ENCODE data around the gene SBDS.
"Not testable (repeated sequence)": the region's sequence is repeated elsewhere in the genome, so short reads cannot be mapped to it uniquely, and the experiment has no call there.

The SBDS gene

GRCh38 chr7:66995050-66995776, at the start of gene SBDS:
TSS of gene SBDS (minus strand) at chr7:66995586. CDS start at chr7:66995417, 169 bp downstream.
- DNase-seq (ENCODE audit: low read depth): peak; percentile 88

GRCh38 chr7:67043559-67043930, 48.2 kb upstream of the SBDS start:
- DNase-seq (ENCODE audit: low read depth): not testable (repeated sequence)

GRCh38 chr7:67042781-67043558, 47.6 kb upstream of the SBDS start:
- not testable (repeated sequence) for DNase-seq (ENCODE audit: low read depth)

GRCh38 chr7:67040832-67041231, 45.4 kb upstream of the SBDS start:
- not testable (repeated sequence) for DNase-seq (ENCODE audit: low read depth)

GRCh38 chr7:67036432-67037395, 41.3 kb upstream of the SBDS start:
- not testable (repeated sequence) for DNase-seq (ENCODE audit: low read depth)

GRCh38 chr7:67033251-67033650, 37.9 kb upstream of the SBDS start:
- DNase-seq (ENCODE audit: low read depth): no peak

- not testable (repeated sequence) for DNase-seq (ENCODE audit: low read depth)
These were observed 36.3 kb upstream of the SBDS start for GRCh38 chr7:67031685-67032084.

GRCh38 chr7:67025459-67025858, 30.1 kb upstream of the SBDS start:
- DNase-seq (ENCODE audit: low read depth): not testable (repeated sequence)

- no peak for DNase-seq (ENCODE audit: low read depth)
These were observed 27.1 kb upstream of the SBDS start for GRCh38 chr7:67022511-67022910.

GRCh38 chr7:67021260-67021659, 25.9 kb upstream of the SBDS start:
- DNase-seq (ENCODE audit: low read depth): no peak

GRCh38 chr7:67019562-67020390, 24.4 kb upstream of the SBDS start:
- peak; percentile 74 for DNase-seq (ENCODE audit: low read depth)

- no peak for DNase-seq (ENCODE audit: low read depth)
These were observed 23.6 kb upstream of the SBDS start for GRCh38 chr7:67018940-67019339.

- not testable (repeated sequence) for DNase-seq (ENCODE audit: low read depth)
These were observed 22.6 kb upstream of the SBDS start for GRCh38 chr7:67017971-67018370.

- not testable (repeated sequence) for DNase-seq (ENCODE audit: low read depth)
These were observed 18.8 kb upstream of the SBDS start for GRCh38 chr7:67014076-67014622.

- not testable (repeated sequence) for DNase-seq (ENCODE audit: low read depth)
These were observed 14.3 kb upstream of the SBDS start for GRCh38 chr7:67009677-67010076.

- DNase-seq (ENCODE audit: low read depth): no peak
These were observed 12.9 kb upstream of the SBDS start for GRCh38 chr7:67008260-67008659.

- DNase-seq (ENCODE audit: low read depth): no peak
These were observed 11.6 kb upstream of the SBDS start for GRCh38 chr7:67006965-67007364.

- DNase-seq (ENCODE audit: low read depth): not testable (repeated sequence)
These were observed 8.8 kb upstream of the SBDS start for GRCh38 chr7:67004145-67004544.

GRCh38 chr7:67000601-67001258, 5.3 kb upstream of the SBDS start:
- not testable (repeated sequence) for DNase-seq (ENCODE audit: low read depth)

GRCh38 chr7:66996444-66997191, 1.2 kb upstream of the SBDS start, which contains the start of gene TYW1:
TSS of gene TYW1 (plus strand) at chr7:66996833. CDS start at chr7:66996979, 146 bp downstream.
- peak; percentile 81 for DNase-seq (ENCODE audit: low read depth)
